Fibroblast of upper back skin (primary cell): ENCODE results near the gene SEMA5B.

ENCODE experiments used
- DNase-seq: peaks from one replicate; pipeline ENCODE4 v3.0.0-alpha.2; 2013

Gene SEMA5B

GRCh38 chr3:122941228-122942206 is 86.0 kb downstream of the SEMA5B start:
- no peak for DNase-seq

GRCh38 chr3:122940628-122941086 is 86.9 kb downstream of the SEMA5B start:
- peak; percentile 77 for DNase-seq

- no peak for DNase-seq
Measured at GRCh38 chr3:122938783-122939425, 88.7 kb downstream of the SEMA5B start.

GRCh38 chr3:122937745-122938144 is 89.8 kb downstream of the SEMA5B start:
- no peak for DNase-seq

GRCh38 chr3:122936986-122937385 is 90.6 kb downstream of the SEMA5B start:
- DNase-seq = no peak

GRCh38 chr3:122936335-122936734 is 91.2 kb downstream of the SEMA5B start:
- no peak for DNase-seq

- DNase-seq = no peak
Measured at GRCh38 chr3:122934251-122934650, 93.3 kb downstream of the SEMA5B start.

- DNase-seq = peak; percentile 16
Measured at GRCh38 chr3:122932251-122932967, 95.2 kb downstream of the SEMA5B start.

GRCh38 chr3:122931636-122932035 is 95.9 kb downstream of the SEMA5B start:
- no peak for DNase-seq

- DNase-seq = no peak
Measured at GRCh38 chr3:122930063-122930997, 97.2 kb downstream of the SEMA5B start.

GRCh38 chr3:122929188-122930062 is 98.1 kb downstream of the SEMA5B start:
- no peak for DNase-seq

GRCh38 chr3:122928396-122929187 is 99.0 kb downstream of the SEMA5B start:
- DNase-seq = no peak

- no peak for DNase-seq
Measured at GRCh38 chr3:122927726-122928125, 99.8 kb downstream of the SEMA5B start.

- DNase-seq = no peak
Measured at GRCh38 chr3:122926811-122927210, 100.8 kb downstream of the SEMA5B start.

GRCh38 chr3:122926322-122926721 is 101.2 kb downstream of the SEMA5B start:
- DNase-seq = no peak

GRCh38 chr3:122925756-122926155 is 101.8 kb downstream of the SEMA5B start:
- DNase-seq = no peak

- no peak for DNase-seq
Measured at GRCh38 chr3:122924056-122924455, 103.5 kb downstream of the SEMA5B start.

GRCh38 chr3:122923611-122924010 is 104.0 kb downstream of the SEMA5B start:
- no peak for DNase-seq

- no peak for DNase-seq
Measured at GRCh38 chr3:122921791-122922651, 105.5 kb downstream of the SEMA5B start.
